HCT116 (cell line): ENCODE measurements around the gene UNC79. TPM values are rescaled to one million over a fixed set of nuclear protein-coding genes. Genes with fewer than 3 reads are reported as not detected.

Experiments
- ATAC-seq: fragments of 200-7000 bp; cut with Tn5 transposase; 2 replicates; pipeline ENCODE4 v1.9.1; 2020; ENCODE audit warnings: mild to moderate bottlenecking, moderate library complexity
- BruUV-seq: library from RNA; stranded (reverse); fragments of 400-500 nt; replicated peaks from 2 replicates; lab custom pipeline; 2021; lab: Mats Ljungman, UMichigan
- CTCF ChIA-PET: fragments of 300-600 bp; sonication (Branson Sonifier 250); formaldehyde crosslinking; loops from one replicate; lab custom pipeline; 2021; ENCODE audit warnings: antibody characterized with exemption; lab: Charles Lee
- POLR2A ChIA-PET: fragments of 300-600, 350-600 bp; sonication (Branson Sonifier 250); formaldehyde crosslinking; loops from one replicate; lab custom pipeline; 2021; ENCODE audit warnings: antibody characterized with exemption; lab: Charles Lee
- RAD21 ChIA-PET, 2 experiments: fragments of 300-600 bp; sonication (Branson Sonifier 250); formaldehyde crosslinking; loops; one replicate each; lab custom pipeline; 2023; ENCODE audit warnings: low total read pairs in 2 of 2; ENCODE audit not compliant: uncharacterized antibody in 2 of 2, unreplicated experiment in 2 of 2, low non-redundant PET in 1 of 2; lab: Charles Lee
- DNase-seq: peaks from one replicate; pipeline ENCODE4 v3.0.0-alpha.2; 2010; ENCODE audit warnings: low read depth, low spot score
- H2AFZ ChIP-seq: fragments of 200-600 bp; shearing (Covaris generic), sonication (generic); 2 replicates; pipeline ENCODE4 v1.6.1; 2017; ENCODE audit warnings: low read depth, mixed run types, mixed read lengths, antibody characterized with exemption, low read length; ENCODE audit not compliant: poor library complexity, severe bottlenecking
- H3K27ac ChIP-seq: 2 replicates; pipeline ENCODE4 v1.5.1; 2012; ENCODE audit warnings: low read depth, low read length
- H3K27me3 ChIP-seq: fragments of 200-600 bp; sonication (generic); 2 replicates; pipeline ENCODE4 v1.6.1; 2016; ENCODE audit warnings: mixed run types, low read length, mixed read lengths; ENCODE audit not compliant: insufficient read depth
- H3K36me3 ChIP-seq, 2 experiments: fragments of 200-500 bp in 1 of 2; fragments of 200-600 bp in 1 of 2; sonication (Bioruptor generic) in 1 of 2; sonication (generic) in 1 of 2; 2 replicates each; pipeline versions ENCODE4 v1.5.1 to v1.6.1; 2014 to 2016; ENCODE audit warnings: low read length in 2 of 2, inconsistent platforms in 1 of 2, mixed read lengths in 1 of 2, mixed run types in 1 of 2; ENCODE audit not compliant: insufficient read depth in 2 of 2, control insufficient read depth in 1 of 2
- H3K4me1 ChIP-seq, 2 experiments: fragments of 200-600 bp in 1 of 2; sonication (generic) in 1 of 2; 2 replicates each; pipeline versions ENCODE4 v1.5.1 to v1.6.1; 2012 to 2017; ENCODE audit warnings: low read length in 2 of 2, inconsistent platforms in 1 of 2, mild to moderate bottlenecking in 1 of 2, mixed read lengths in 1 of 2, mixed run types in 1 of 2, moderate library complexity in 1 of 2; ENCODE audit not compliant: insufficient read depth in 2 of 2, control insufficient read depth in 1 of 2
- H3K4me2 ChIP-seq: fragments of 200-600 bp; sonication (generic); 2 replicates; pipeline ENCODE4 v1.6.1; 2017; ENCODE audit warnings: mixed run types, low read length, mixed read lengths
- H3K4me3 ChIP-seq, 2 experiments: fragments of 200-600 bp in 1 of 2; sonication (generic) in 1 of 2; replicated peaks in 1 of 2; 2 replicates each; pipeline ENCODE4 v1.5.1; 2011 to 2016; ENCODE audit warnings: low read length in 2 of 2, control low read depth in 1 of 2, low read depth in 1 of 2, mild to moderate bottlenecking in 1 of 2, mixed read lengths in 1 of 2, mixed run types in 1 of 2
- H3K79me2 ChIP-seq: fragments of 200-600 bp; sonication (generic); 2 replicates; pipeline ENCODE4 v1.6.1; 2017; ENCODE audit warnings: mild to moderate bottlenecking, mixed run types, low read length, moderate library complexity, mixed read lengths; ENCODE audit not compliant: insufficient read depth
- H3K9ac ChIP-seq: fragments of 200-600 bp; sonication (generic); 2 replicates; pipeline ENCODE4 v1.6.1; 2016; ENCODE audit warnings: low read length, mixed read lengths
- H3K9me2 ChIP-seq: fragments of 200-600 bp; sonication (generic), shearing (Covaris generic); 2 replicates; pipeline ENCODE4 v1.6.1; 2017; ENCODE audit warnings: mixed run types, mild to moderate bottlenecking, moderate library complexity; ENCODE audit not compliant: insufficient read depth
- H3K9me3 ChIP-seq, 2 experiments: fragments of 200-500 bp in 1 of 2; fragments of 200-600 bp in 1 of 2; sonication (Bioruptor generic) in 1 of 2; sonication (generic) in 1 of 2; 2 replicates each; pipeline ENCODE4 v1.6.1; 2014 to 2017; ENCODE audit warnings: low read length in 2 of 2, mixed read lengths in 2 of 2, inconsistent platforms in 1 of 2, low read depth in 1 of 2, mild to moderate bottlenecking in 1 of 2, mixed run types in 1 of 2, moderate library complexity in 1 of 2; ENCODE audit not compliant: control insufficient read depth in 1 of 2, insufficient read depth in 1 of 2
- H4K20me1 ChIP-seq: fragments of 200-600 bp; sonication (generic), shearing (Covaris generic); 2 replicates; pipeline ENCODE4 v1.6.1; 2017; ENCODE audit warnings: mixed run types, mild to moderate bottlenecking, moderate library complexity; ENCODE audit not compliant: insufficient read depth
- CBX3 ChIP-seq: IDR thresholded peaks from 2 replicates; pipeline ENCODE4 v1.6.1; 2012; ENCODE audit warnings: low read depth
- CEBPB ChIP-seq: IDR thresholded peaks from 2 replicates; pipeline ENCODE4 v1.6.1; 2012; ENCODE audit warnings: low read depth
- EGR1 ChIP-seq: IDR thresholded peaks from 2 replicates; pipeline ENCODE4 v1.6.1; 2012; ENCODE audit warnings: low read depth
- EZH2 ChIP-seq: fragments of 200-600 bp; sonication (generic); IDR thresholded peaks from 2 replicates; pipeline ENCODE4 v1.6.1; 2017; ENCODE audit warnings: antibody characterized with exemption, mixed run types
- EZH2phosphoT487 ChIP-seq: fragments of 200-600 bp; IDR thresholded peaks from 2 replicates; pipeline ENCODE4 v1.6.1; 2018; ENCODE audit warnings: antibody characterized with exemption, borderline replicate concordance
- FOSL1 ChIP-seq: IDR thresholded peaks from 2 replicates; pipeline ENCODE4 v1.6.1; 2012; ENCODE audit warnings: low read depth
- JUND ChIP-seq: IDR thresholded peaks from 2 replicates; pipeline ENCODE4 v1.6.1; 2012
- POLR2AphosphoS5 ChIP-seq: IDR thresholded peaks from 2 replicates; pipeline ENCODE4 v1.6.1; 2011; ENCODE audit warnings: mild to moderate bottlenecking, low read depth, low read length, moderate library complexity
- SP1 ChIP-seq: IDR thresholded peaks from 2 replicates; pipeline ENCODE4 v1.6.1; 2012; ENCODE audit warnings: low read depth
- SRF ChIP-seq: IDR thresholded peaks from 2 replicates; pipeline ENCODE4 v1.6.1; 2012; ENCODE audit warnings: low read depth
- TCF7L2 ChIP-seq: IDR thresholded peaks from 2 replicates; pipeline ENCODE4 v1.7.0; 2011; ENCODE audit warnings: borderline replicate concordance, inconsistent platforms; ENCODE audit not compliant: insufficient read depth, insufficient read length; ENCODE audit errors: extremely low read depth
- YY1 ChIP-seq: IDR thresholded peaks from 2 replicates; pipeline ENCODE4 v1.6.1; 2011; ENCODE audit warnings: low read length, low read depth, moderate library complexity, mild to moderate bottlenecking; ENCODE audit not compliant: insufficient replicate concordance; ENCODE audit errors: extremely low read depth
- intact Hi-C: fragments of 100-400 bp; cut with micrococcal nuclease; formaldehyde crosslinking; loops from 2 replicates; pipeline ENCODE4 v1.10.0; 2022
- total RNA-seq: library from RNA; stranded (reverse); gene quantifications from one replicate; pipeline ENCODE4 v1.2.1, GENCODE V29; 2021; ENCODE audit not compliant: unreplicated experiment
- TF ChIP-seq, protein P1 (sequence below): IDR thresholded peaks from 2 replicates; pipeline ENCODE4 v1.6.1; 2012; ENCODE audit warnings: low read depth
- TF ChIP-seq, protein P2 (sequence below): IDR thresholded peaks from 2 replicates; pipeline ENCODE4 v1.6.1; 2012
- TF ChIP-seq, protein P3 (sequence below), 3 experiments: fragments of 200-600 bp in 1 of 3; sonication (generic) in 1 of 3; IDR thresholded peaks in 2 of 3; conservative IDR thresholded peaks in 1 of 3; 2 replicates each; pipeline ENCODE4 v1.5.1; 2012 to 2017; ENCODE audit warnings: low read depth in 2 of 3, low read length in 2 of 3, antibody characterized with exemption in 1 of 3, borderline replicate concordance in 1 of 3, control low read depth in 1 of 3, mild to moderate bottlenecking in 1 of 3, mixed read lengths in 1 of 3, mixed run types in 1 of 3, moderate library complexity in 1 of 3; ENCODE audit not compliant: insufficient read depth in 1 of 3
- TF ChIP-seq, protein P4 (sequence below): IDR thresholded peaks from 2 replicates; pipeline ENCODE4 v1.6.1; 2011; ENCODE audit warnings: mild to moderate bottlenecking, low read length, moderate library complexity; ENCODE audit not compliant: insufficient replicate concordance; ENCODE audit errors: extremely low read depth

The UNC79 gene
- total RNA-seq, 1 experiment from 2014 or later = 0.10 TPM

DNA sequence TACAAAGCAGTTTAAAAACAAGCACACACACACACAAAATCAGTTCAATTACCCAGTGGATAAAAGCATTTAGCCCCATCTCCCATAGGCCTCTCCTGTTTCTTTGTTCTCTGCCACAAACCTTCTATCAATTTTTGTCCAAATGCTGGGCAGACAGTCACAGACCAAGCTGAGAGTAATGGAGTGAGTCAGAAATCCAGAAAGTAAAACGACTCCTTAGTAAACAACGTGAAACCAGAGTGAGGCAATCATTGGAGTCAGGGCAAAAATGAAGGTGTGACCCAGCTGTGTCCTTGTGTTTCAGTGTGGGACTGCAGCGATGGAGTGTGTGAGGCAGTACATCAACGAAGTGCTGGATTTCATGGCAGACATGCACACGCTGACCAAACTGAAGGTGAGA, 255.5 kb downstream of the UNC79 start (continued):
- TF ChIP-seq JUND (no peak), EGR1 (no peak), SRF (no peak), CEBPB (no peak)
- TF ChIP-seq, protein P1, sequence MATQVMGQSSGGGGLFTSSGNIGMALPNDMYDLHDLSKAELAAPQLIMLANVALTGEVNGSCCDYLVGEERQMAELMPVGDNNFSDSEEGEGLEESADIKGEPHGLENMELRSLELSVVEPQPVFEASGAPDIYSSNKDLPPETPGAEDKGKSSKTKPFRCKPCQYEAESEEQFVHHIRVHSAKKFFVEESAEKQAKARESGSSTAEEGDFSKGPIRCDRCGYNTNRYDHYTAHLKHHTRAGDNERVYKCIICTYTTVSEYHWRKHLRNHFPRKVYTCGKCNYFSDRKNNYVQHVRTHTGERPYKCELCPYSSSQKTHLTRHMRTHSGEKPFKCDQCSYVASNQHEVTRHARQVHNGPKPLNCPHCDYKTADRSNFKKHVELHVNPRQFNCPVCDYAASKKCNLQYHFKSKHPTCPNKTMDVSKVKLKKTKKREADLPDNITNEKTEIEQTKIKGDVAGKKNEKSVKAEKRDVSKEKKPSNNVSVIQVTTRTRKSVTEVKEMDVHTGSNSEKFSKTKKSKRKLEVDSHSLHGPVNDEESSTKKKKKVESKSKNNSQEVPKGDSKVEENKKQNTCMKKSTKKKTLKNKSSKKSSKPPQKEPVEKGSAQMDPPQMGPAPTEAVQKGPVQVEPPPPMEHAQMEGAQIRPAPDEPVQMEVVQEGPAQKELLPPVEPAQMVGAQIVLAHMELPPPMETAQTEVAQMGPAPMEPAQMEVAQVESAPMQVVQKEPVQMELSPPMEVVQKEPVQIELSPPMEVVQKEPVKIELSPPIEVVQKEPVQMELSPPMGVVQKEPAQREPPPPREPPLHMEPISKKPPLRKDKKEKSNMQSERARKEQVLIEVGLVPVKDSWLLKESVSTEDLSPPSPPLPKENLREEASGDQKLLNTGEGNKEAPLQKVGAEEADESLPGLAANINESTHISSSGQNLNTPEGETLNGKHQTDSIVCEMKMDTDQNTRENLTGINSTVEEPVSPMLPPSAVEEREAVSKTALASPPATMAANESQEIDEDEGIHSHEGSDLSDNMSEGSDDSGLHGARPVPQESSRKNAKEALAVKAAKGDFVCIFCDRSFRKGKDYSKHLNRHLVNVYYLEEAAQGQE = no peak
- TF ChIP-seq, all 23 proteins: peak for 0

DNA sequence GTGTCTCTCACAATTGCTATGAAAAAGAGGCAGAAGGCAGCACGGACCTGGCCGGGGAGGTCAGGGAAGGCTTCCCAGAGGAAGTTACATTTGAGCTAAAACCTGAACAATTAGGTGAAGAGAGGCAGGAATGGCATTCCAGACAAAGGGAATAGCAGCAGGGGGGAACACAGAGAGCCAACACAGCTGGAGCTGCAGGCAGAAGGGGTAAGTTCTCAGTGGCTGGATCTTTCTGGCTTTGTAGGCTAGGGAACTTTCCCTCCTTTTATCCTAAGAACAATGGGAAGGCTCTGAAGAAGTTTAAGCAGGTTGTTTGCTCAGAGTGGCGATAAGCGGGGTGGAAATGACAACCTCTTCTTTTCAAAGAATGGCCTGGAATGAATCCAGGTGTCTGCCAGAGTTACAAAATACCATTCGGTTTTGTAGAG, 257.5 kb downstream of the UNC79 start:
- Histone ChIP-seq H3K9ac (no peak overlapping the region), H3K4me2 (no peak overlapping the region), H3K4me3 (no peak overlapping the region), H2AFZ (no peak overlapping the region), H3K27ac (no peak overlapping the region), H4K20me1 (no peaks in the 10 kb centered on the region), H3K9me2 (no peaks in the 10 kb centered on the region), H3K27me3 (peaks cover 26% of the 10 kb centered on the region; the same call in 1 of the 2 replicates), H3K36me3 (no peaks in the 10 kb centered on the region), H3K79me2 (no peaks in the 10 kb centered on the region), H3K9me3 (no peaks in the 10 kb centered on the region), H3K4me1 (0 out of 4 replicates have a peak, but pooled peaks cover 0 to 4% of the 10 kb centered on the region in 2 experiments)
- intact Hi-C loops = no loop called here
- BruUV-seq = no TSS peak
- DNase-seq (no peak), ATAC-seq (no peak)
- POLR2A ChIA-PET = no interaction called here
- RAD21 ChIA-PET = no interaction called here
- CTCF ChIA-PET = no interaction called here
- TF ChIP-seq FOSL1 (no peak), POLR2AphosphoS5 (no peak), EZH2phosphoT487 (no peak), EZH2 (no peak), YY1 (no peak), CBX3 (no peak), SP1 (no peak), TCF7L2 (no peak)
- TF ChIP-seq, protein P2, sequence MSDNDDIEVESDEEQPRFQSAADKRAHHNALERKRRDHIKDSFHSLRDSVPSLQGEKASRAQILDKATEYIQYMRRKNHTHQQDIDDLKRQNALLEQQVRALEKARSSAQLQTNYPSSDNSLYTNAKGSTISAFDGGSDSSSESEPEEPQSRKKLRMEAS = no peak
- TF ChIP-seq, protein P3, sequence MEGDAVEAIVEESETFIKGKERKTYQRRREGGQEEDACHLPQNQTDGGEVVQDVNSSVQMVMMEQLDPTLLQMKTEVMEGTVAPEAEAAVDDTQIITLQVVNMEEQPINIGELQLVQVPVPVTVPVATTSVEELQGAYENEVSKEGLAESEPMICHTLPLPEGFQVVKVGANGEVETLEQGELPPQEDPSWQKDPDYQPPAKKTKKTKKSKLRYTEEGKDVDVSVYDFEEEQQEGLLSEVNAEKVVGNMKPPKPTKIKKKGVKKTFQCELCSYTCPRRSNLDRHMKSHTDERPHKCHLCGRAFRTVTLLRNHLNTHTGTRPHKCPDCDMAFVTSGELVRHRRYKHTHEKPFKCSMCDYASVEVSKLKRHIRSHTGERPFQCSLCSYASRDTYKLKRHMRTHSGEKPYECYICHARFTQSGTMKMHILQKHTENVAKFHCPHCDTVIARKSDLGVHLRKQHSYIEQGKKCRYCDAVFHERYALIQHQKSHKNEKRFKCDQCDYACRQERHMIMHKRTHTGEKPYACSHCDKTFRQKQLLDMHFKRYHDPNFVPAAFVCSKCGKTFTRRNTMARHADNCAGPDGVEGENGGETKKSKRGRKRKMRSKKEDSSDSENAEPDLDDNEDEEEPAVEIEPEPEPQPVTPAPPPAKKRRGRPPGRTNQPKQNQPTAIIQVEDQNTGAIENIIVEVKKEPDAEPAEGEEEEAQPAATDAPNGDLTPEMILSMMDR (IDR thresholded peaks at IDR 0.05 in 2 of 3, conservative IDR thresholded peaks at IDR 0.05 in 1 of 3; ENCODE audit: borderline replicate concordance in 1 of 3, insufficient read depth in 1 of 3, low read depth in 2 of 3, low read length in 2 of 3) = no peak
- TF ChIP-seq, protein P4, sequence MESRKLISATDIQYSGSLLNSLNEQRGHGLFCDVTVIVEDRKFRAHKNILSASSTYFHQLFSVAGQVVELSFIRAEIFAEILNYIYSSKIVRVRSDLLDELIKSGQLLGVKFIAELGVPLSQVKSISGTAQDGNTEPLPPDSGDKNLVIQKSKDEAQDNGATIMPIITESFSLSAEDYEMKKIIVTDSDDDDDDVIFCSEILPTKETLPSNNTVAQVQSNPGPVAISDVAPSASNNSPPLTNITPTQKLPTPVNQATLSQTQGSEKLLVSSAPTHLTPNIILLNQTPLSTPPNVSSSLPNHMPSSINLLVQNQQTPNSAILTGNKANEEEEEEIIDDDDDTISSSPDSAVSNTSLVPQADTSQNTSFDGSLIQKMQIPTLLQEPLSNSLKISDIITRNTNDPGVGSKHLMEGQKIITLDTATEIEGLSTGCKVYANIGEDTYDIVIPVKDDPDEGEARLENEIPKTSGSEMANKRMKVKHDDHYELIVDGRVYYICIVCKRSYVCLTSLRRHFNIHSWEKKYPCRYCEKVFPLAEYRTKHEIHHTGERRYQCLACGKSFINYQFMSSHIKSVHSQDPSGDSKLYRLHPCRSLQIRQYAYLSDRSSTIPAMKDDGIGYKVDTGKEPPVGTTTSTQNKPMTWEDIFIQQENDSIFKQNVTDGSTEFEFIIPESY = no peak
